GM18517 (cell line): ENCODE measurements around the gene ROBO1.
"Not testable (repeated sequence)": the region's sequence is repeated elsewhere in the genome, so short reads cannot be mapped to it uniquely, and the experiment has no call there.

ENCODE experiments used
- ATAC-seq: cut with Tn5 transposase; IDR thresholded peaks from one replicate; pipeline ENCODE4 v1.9.1; 2021; ENCODE audit warnings: mild to moderate bottlenecking, moderate library complexity; ENCODE audit not compliant: unreplicated experiment

ROBO1 gene

DNA sequence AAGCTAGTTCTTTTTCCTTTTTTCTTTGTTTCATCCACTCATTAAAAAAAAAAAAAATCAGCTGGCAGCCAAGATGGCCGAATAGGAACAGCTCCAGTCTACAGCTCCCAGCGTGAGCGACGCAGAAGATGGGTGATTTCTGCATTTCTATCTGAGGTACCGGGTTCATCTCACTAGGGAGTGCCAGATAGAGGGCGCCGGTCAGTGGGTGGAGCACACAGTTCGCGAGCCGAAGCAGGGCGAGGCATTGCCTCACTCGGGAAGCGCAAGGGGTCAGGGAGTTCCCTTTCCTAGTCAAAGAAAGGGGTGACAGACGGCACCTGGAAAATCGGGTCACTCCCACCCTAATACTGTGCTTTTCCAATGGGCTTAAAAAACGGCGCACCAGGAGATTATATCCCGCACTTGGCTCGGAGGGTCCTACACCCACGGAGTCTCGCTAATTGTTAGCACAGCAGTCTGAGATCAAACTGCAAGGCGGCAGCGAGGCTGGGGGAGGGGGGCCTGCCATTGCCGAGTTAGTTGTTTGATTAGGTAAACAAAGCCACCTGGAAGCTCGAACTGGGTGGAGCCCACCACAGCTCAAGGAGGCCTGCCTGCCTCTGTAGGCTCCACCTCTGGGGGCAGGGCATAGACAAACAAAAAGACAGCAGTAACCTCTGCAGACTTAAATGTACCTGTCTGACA, 1092.5 kb downstream of the ROBO1 start:
- ATAC-seq: not testable (repeated sequence)

DNA sequence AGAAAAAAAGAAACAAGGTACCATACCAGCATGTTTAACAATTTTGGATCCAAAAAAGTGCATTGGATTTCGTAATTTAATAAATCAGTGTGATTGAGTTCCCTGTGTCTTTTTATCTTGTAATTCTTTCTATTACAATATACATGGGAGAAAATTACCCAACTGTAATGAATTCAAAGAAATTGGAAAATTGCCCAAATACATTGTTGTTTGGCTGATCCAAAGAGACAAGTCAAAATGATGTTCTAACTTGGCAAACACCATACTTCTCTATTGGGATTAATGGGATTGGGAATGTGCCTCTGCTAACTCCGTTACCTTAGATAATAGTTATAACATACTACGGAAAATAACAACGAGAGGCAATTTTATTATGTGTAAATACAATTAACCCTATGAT, 1097.1 kb downstream of the ROBO1 start:
- no peak for ATAC-seq

DNA sequence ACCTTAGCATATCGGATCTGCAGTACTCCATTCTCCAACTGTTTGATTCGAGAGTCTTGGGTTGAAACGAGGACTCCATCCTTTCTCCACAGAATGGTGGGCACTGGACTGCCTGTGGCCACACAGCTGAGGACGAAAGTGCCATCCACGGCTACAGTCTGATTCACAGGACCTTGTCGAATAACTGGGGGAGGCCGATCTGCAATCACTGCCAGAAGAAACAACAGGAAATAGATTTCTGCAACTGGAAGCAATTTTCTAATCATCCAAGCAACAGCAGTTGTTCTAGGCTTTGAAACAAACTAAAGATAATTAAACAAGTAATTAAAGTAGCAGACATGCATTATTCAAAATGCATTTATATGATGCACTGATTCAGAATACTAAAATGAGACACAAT, 1097.7 kb downstream of the ROBO1 start:
- ATAC-seq: no peak

GRCh38 chr3:78668302-78668701, 1099.5 kb downstream of the ROBO1 start:
- ATAC-seq: no peak

- ATAC-seq: no peak
These were observed 1101.4 kb downstream of the ROBO1 start for GRCh38 chr3:78666470-78666800.

DNA sequence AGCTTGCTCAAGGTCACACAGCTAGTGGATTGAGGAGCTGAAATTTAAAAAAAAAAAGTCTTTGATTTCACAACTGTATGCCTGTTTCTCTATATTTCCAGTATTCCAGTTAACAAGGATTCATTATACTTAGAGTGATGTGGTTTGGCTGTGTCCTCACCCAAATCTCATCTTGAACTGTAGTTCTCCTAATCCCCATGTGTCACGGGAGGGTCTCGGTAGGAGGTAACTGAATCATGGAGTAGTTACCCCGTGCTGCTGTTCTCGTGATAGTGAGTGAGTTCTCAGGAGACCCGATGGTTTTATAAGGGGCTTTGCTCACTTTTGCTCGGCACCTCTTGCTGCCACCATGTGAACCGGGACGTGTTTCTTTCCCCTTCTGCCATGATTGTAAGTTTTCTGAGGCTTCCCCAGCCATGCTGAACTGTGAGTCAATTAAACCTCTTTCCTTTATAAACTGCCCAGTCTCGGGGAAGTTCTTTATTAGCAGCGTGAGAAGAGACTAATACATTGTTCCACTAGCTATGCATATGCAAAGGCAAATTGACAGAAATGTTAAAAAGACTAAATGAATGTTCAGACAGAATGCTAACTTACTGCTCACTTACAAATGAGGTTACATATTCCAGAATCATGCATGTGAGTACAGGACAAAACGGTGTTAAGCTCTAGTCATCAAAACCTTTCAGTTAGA, 1101.9 kb downstream of the ROBO1 start:
- no peak for ATAC-seq

DNA sequence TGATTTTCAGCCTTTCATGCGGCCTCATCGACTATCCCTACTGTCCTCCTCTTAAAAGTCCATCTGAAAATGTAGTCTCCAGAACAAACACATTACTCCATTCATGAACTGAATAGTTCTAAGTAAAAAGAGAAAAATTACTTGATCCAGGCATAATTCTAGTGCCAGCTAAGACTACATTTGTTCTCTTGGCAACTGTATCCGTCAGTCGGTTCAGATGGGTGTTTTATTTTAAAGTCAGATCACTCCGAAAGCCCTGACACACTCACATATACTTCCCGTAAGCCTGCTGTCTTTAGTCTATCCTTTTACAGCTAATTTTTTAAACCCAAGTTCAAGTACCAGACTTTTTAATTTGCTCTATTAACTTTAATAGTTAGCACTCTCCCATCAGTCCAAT, 1102.7 kb downstream of the ROBO1 start:
- no peak for ATAC-seq

- no peak for ATAC-seq
These were observed 1106.8 kb downstream of the ROBO1 start for GRCh38 chr3:78660957-78661356.

DNA sequence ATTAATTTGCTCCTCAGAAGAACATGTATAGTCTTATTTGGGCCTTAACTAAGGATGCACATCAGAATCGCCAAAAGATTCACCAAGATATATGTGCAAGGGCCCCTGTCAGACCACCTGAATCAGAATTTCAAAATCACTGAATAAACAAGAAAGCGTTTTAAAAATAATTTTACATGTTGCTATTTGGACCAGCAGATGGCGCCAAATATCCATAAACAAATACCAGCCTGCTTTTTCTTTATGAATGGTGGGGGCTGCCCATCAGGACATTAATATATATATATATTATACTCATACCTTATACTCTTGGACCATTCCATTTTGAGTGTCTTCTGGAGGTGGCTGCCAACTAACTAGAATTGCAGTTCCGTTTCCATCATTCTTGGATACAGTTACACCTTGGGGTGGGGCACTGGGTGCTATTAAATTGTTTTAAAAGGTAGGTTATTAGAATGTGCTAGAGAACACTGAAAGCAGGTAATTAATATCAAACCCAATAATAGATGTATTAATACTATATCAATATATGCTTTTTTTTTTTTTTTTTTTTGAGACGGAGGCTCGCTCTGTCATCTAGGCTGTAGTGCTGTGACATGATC, 1108.3 kb downstream of the ROBO1 start:
- no peak for ATAC-seq

- ATAC-seq: no peak
These were observed 1120.1 kb downstream of the ROBO1 start for GRCh38 chr3:78647726-78648125.

DNA sequence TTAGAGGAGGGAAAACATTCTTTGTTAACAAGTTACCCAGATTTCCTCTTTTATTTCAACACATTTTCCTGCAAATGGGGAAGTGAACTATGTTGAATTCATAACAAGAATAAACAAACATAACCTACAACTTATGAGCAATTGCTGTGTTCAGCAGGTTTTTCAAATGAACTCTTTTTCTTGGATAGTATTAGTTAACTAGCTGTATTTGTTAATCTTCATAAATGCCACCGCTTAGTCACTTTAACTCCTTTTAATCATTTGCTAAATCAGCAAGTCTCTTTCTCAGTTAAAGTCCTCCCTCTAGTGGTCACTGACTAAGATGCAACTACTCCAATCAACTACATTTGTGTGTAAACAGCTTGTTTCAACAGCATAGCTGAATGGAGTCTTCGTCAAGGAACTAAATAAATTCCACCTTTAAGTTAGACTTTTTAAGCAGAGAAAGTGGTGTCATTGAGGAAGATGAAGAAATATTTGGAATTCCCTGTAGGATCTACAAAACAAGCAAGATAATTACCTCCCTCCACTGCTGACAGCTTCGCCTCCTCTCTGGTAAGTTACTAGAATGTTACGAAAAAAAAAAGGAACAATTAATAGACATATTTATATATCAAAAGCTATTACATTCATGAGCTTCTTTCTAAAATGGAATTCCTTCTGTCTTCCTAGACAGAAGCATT, 1122.0 kb downstream of the ROBO1 start:
- peak; percentile 89 for ATAC-seq

DNA sequence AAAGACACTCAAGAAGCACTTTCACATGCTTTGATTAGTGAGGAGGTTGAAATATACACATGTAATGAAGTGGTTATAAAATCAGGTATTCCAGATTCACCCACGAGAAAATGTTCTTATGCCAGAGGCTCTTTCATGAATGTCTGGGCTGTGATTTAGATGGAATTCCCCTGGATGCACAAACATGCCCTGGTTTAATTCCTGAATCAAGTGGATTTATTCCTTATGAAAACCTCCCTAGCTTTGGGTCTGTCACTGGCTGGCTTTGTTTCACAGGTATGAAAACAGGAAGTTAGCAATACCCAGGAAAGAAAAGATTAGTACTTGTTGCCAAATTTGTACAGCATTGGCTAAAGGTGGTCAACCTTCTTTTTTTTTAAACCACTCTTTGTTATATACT, 1123.0 kb downstream of the ROBO1 start:
- ATAC-seq: no peak

GRCh38 chr3:78642226-78643035, 1125.4 kb downstream of the ROBO1 start:
- no peak for ATAC-seq

DNA sequence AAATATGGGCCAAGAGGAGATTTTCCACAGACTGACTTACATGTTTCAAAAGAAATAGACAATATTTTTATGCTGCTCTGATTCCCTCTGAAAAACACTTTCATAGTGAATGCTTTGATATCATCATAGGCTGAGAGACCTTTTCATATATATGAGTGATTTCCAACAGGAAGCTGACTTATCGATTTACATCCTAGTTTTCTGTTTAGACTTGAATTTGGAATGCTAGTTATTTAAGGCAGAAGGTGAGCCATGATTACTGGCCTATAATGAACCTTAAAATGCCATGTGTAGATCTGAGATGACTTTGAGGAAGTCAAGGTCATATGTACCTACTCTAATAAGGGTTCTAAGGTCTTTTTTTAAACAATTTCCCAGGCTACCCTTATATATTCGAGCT, 1126.1 kb downstream of the ROBO1 start:
- no peak for ATAC-seq

DNA sequence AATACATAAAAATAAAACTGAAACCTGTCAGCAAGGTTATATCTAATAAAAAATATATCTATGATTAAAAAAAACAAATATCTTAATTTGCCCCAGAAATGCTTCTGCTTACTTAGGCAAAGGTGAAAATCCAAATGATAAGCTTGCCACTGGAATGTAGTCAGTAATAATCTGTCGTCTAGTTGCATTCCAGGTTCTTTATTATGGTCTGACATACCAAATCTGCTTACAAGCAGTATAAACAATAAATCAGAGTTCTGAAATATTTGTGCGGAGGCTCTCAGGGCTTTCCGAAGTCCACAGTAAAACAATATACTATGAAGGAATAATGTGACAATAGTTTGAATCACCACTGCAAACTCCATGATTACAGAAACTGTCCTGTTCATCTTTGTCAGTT, 1133.5 kb downstream of the ROBO1 start:
- no peak for ATAC-seq

DNA sequence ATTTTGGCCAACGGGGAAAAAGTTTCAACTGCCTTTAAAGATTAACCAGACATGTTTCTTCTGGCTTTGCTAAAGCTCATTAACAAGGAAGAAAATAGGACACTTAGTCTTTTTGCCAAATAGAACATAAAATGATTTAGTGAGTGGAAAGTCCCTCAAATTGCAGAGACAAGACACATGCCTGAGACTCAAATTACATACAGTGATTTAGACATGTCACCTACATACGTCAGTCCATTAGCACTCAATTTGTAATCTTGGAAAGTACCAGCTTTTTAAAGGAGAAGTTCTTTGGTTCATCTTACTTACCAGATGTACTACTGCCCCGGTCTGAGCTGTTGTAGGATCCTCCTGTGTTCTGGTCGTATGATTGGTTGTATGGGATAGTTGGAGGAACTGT, 1134.2 kb downstream of the ROBO1 start:
- no peak for ATAC-seq

- ATAC-seq: no peak
These were observed 1134.8 kb downstream of the ROBO1 start for GRCh38 chr3:78632925-78633553.

- ATAC-seq: no peak
These were observed 1138.3 kb downstream of the ROBO1 start for GRCh38 chr3:78629544-78629943.

DNA sequence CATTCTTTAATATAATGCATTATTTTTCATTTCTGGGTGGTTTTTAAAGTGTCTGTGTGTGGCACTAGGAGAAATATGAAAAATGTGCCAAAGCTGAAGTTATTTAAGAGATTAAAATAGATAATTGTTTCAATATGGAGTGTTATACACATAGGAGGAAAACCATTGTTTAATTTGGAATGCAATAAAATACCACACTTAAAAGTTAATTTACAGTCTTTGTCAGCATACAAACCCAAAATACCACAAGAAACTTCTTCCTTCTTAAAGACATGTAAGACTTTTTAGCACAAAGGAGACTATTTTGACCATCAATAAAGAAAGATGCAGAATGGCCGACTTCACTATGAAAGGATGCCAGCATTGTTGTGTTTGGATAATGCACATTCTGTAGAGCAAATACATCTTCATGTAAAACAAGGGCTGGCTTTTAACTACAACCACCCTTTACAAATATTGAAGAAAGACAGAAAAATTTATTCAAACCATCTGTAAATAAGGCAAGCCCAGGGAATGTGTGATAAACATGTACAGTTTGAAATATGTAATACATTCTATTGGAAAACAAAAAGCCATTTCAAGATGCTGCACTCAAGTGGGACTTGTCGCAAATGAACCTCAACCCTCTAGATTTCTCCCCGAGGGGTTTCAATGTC, 1146.6 kb downstream of the ROBO1 start:
- no peak for ATAC-seq

DNA sequence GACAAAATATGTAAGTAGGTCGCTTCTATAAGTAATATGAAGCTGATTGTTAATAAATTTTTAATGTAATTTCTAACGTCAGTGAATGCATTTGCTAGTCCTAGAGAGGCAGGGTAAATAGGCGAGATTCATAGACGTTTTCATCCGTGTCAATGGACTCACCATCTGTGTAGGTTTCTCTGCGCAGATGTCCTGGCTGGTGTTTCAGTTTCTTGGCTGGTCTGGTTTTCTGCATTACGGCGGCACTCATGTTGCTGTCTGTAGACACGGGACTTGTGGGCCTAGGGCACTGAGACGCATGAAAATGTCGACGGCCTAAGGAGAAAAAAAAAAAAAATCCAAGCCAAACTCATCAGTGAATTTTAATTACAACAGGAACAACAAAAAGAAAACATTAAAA, 1153.3 kb downstream of the ROBO1 start:
- no peak for ATAC-seq
